Measurements from ENCODE around the gene TAGLN2. TPM values are rescaled to one million over a fixed set of nuclear protein-coding genes. Genes with fewer than 3 reads are reported as not detected.
A peak's percentile ranks its signal among the peaks of the same experiment; 100 is the strongest.

The TAGLN2 gene
- total and polyA plus RNA-seq, 9 of the 15 experiments (the other 6 are each of a cell fraction or from before 2014, with no cell fraction given): 192 to 683 (median 455) TPM

GRCh38 chr1:159945483-159946241 lies 20.4 kb upstream of the TAGLN2 start, which contains the start of gene IGSF9 (continued):
- TF ChIP-seq, protein P1, sequence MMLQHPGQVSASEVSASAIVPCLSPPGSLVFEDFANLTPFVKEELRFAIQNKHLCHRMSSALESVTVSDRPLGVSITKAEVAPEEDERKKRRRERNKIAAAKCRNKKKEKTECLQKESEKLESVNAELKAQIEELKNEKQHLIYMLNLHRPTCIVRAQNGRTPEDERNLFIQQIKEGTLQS (IDR thresholded peaks at IDR 0.05): no peak
- TF ChIP-seq, protein P1 (CRISPR knock-in tag; conservative IDR thresholded peaks at IDR 0.05): no peak
- TF ChIP-seq ZNF212 (CRISPR knock-in tag; IDR thresholded peaks at IDR 0.05): no peak
- TF ChIP-seq MBD1 (CRISPR knock-in tag; IDR thresholded peaks at IDR 0.05): no peak
- TF ChIP-seq BMI1 (IDR thresholded peaks at IDR 0.05; ENCODE audit: low read length): peak; percentile 27; the same call in 1 of the 2 replicates
- no peak for TF ChIP-seq SMAD1 (IDR thresholded peaks at IDR 0.05; ENCODE audit: low read depth, low read length, partially characterized antibody)
- TF ChIP-seq, protein P2, sequence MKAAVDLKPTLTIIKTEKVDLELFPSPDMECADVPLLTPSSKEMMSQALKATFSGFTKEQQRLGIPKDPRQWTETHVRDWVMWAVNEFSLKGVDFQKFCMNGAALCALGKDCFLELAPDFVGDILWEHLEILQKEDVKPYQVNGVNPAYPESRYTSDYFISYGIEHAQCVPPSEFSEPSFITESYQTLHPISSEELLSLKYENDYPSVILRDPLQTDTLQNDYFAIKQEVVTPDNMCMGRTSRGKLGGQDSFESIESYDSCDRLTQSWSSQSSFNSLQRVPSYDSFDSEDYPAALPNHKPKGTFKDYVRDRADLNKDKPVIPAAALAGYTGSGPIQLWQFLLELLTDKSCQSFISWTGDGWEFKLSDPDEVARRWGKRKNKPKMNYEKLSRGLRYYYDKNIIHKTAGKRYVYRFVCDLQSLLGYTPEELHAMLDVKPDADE (conservative IDR thresholded peaks at IDR 0.05; ENCODE audit: control insufficient read depth, low read depth, low read length): peak; percentile 89; the same call in 1 of the 2 replicates
- TF ChIP-seq ZNF707 (CRISPR knock-in tag; conservative IDR thresholded peaks at IDR 0.05): no peak
- TF ChIP-seq ZNF121 (CRISPR knock-in tag; conservative IDR thresholded peaks at IDR 0.05): no peak
- peak in 1 of 2 experiments; percentile 64; a peak in 1 of 4 replicates for TF ChIP-seq CSDE1 (IDR thresholded peaks at IDR 0.05)
- TF ChIP-seq RFX5 (IDR thresholded peaks at IDR 0.05; ENCODE audit: low read depth, low read length): no peak
- TF ChIP-seq ZNF444 (CRISPR knock-in tag; IDR thresholded peaks at IDR 0.05): no peak
- no peak for TF ChIP-seq TGIF2 (CRISPR knock-in tag; IDR thresholded peaks at IDR 0.05)
- no peak for TF ChIP-seq ETV5 (CRISPR knock-in tag; IDR thresholded peaks at IDR 0.05; ENCODE audit: low read depth)
- TF ChIP-seq SRSF9 (IDR thresholded peaks at IDR 0.05; ENCODE audit: borderline replicate concordance, low read depth, low read length): no peak
- TF ChIP-seq ZNF449 (CRISPR knock-in tag; IDR thresholded peaks at IDR 0.05): no peak
- TF ChIP-seq TAF9B (IDR thresholded peaks at IDR 0.05; ENCODE audit: partially characterized antibody): no peak
- no peak for TF ChIP-seq ZFPM2 (CRISPR knock-in tag; IDR thresholded peaks at IDR 0.05)
- TF ChIP-seq ATF6 (CRISPR knock-in tag; IDR thresholded peaks at IDR 0.05): no peak
- no peak for TF ChIP-seq HMG20B (CRISPR knock-in tag; IDR thresholded peaks at IDR 0.05)
- no peak for TF ChIP-seq SAP30 (IDR thresholded peaks at IDR 0.05; ENCODE audit: borderline replicate concordance, insufficient read depth, low read depth, low read length, poor library complexity, severe bottlenecking)
